Activated naive CD4-positive, alpha-beta T cell treated with anti-CD3 and anti-CD28 coated beads for 36 hours (primary cell): ENCODE measurements around the gene GABRR2. TPM values are rescaled to one million over a fixed set of nuclear protein-coding genes. Genes with fewer than 3 reads are reported as not detected.
A peak's percentile ranks its signal among the peaks of the same experiment; 100 is the strongest.

Source experiments
- CTCF ChIA-PET: fragments of 350-600 bp; sonication (Branson Sonifier 250); formaldehyde crosslinking; loops from one replicate; lab custom pipeline; 2021; ENCODE audit warnings: antibody characterized with exemption; lab: Charles Lee
- DNase-seq: peaks from one replicate; pipeline ENCODE4 v3.0.0-alpha.2; 2020
- H3K27ac Mint-ChIP-seq: one replicate; pipeline ENCODE4 v1.8.0; 2021; ENCODE audit warnings: mild to moderate bottlenecking, mixed read lengths
- H3K27me3 Mint-ChIP-seq: one replicate; pipeline ENCODE4 v1.8.0; 2021; ENCODE audit warnings: low read depth, mixed read lengths
- H3K36me3 Mint-ChIP-seq: one replicate; pipeline ENCODE4 v1.8.0; 2021; ENCODE audit warnings: low read depth, mixed read lengths
- H3K4me1 Mint-ChIP-seq: one replicate; pipeline ENCODE4 v1.8.0; 2021; ENCODE audit warnings: low read depth, mixed read lengths
- H3K4me3 Mint-ChIP-seq: one replicate; pipeline ENCODE4 v1.8.0; 2021; ENCODE audit warnings: mild to moderate bottlenecking, moderate library complexity, mixed read lengths
- H3K9me3 Mint-ChIP-seq: one replicate; pipeline ENCODE4 v1.8.0; 2021; ENCODE audit warnings: mixed read lengths
- intact Hi-C: fragments of 100-400 bp; cut with micrococcal nuclease; formaldehyde crosslinking; loops from one replicate; pipeline ENCODE4 v1.15.1; 2023
- total RNA-seq, 2 experiments: library from RNA; stranded (reverse); gene quantifications; one replicate each; pipeline ENCODE4 v1.2.3, GENCODE V29; 2021

Gene GABRR2
- total RNA-seq: not detected

DNA sequence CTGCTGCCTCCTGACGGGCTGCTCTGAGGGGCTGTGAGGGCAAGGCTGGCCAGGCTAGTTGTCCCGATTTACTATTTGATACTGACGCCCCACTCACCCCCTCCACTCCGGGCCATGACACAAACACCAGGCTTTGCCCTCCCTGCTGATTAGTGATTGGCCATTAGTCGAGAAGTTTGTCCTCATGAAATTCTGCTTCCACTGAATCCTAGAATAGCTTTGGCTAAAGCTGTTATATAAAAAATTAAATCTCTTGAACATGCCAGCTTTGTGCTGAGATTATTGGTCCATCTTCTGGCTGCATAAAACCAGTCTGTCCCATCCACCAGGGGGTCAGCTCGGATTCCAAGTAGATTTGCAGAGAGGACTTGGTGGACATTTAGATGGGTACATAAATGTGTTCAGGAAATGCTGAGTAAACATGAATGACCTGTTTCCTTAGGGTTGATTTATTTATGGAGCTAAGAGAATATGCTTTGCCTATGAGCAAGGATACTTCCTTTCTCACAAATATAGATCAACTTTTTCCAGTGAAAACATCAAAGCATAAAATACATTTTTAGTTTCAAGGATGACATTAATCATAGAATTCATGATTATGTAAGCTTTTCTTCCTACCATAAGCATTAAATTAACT, at the start of gene GABRR2:
TSS of gene GABRR2 (minus strand) at position 51 of the 637 bp plus-strand sequence. CDS start 134 bp downstream, outside the sequence.
- DNase-seq: no peak
- intact Hi-C loops: no loop called here
- Mint-ChIP-seq H3K27ac (no peak within 1 kb of the TSS), H3K27me3 (peaks cover 2% of the 10 kb centered on the region), H3K4me3 (no peak within 1 kb of the TSS), H3K36me3 (no peaks in the 10 kb centered on the region), H3K4me1 (no peaks in the 10 kb centered on the region), H3K9me3 (no peaks in the 10 kb centered on the region)
- CTCF ChIA-PET: interaction anchor here (1.4 kb wide), 1 partner anchor 56 kb away, joined by 3 read pairs; no protein-coding TSS in a partner anchor

GRCh38 chr6:89364586-89364985, 49.5 kb upstream of the GABRR2 start:
- no peak for DNase-seq
- Mint-ChIP-seq H3K36me3 (no peaks in the 10 kb centered on the region), H3K4me3 (no peak overlapping the region), H3K27me3 (no peaks in the 10 kb centered on the region), H3K27ac (no peak overlapping the region), H3K9me3 (no peaks in the 10 kb centered on the region), H3K4me1 (peaks cover 35% of the 10 kb centered on the region)
- CTCF ChIA-PET: interaction anchor here (1.1 to 5.9 kb wide), 4 partner anchors 7 to 245 kb away, joined by 3 to 41 read pairs (median 4); partner anchors contain the start of gene ANKRD6
- intact Hi-C loops: no loop called here

DNA sequence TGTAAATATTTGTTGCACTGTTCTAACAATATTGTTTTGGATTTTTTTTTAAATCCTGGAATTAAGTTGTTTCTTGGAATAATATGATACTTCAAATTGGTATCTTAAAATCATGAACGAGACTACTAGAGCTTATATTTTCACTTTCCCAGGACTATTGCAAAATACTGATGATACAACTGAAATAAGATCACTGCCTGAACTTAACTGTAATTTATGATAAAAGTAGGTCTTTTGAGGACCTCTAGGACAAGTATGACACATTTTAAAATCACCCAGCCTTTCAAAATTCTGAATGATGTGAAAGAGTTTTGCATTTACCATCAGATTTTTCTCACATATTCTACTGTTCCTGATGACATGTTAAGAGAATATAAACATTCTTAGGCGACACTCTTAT, 46.1 kb upstream of the GABRR2 start:
- intact Hi-C loops: loop anchor here (2.0 kb wide), 1 partner anchor 62 kb away; no protein-coding TSS in a partner anchor
- CTCF ChIA-PET: interaction anchor here (1.5 to 5.9 kb wide), 2 partner anchors 9 to 11 kb away, joined by 3 to 41 read pairs; no protein-coding TSS in a partner anchor
- no peak overlapping the region for H3K4me3 Mint-ChIP-seq
- no peaks in the 10 kb centered on the region for H3K9me3 Mint-ChIP-seq
- no peak for DNase-seq
- no peaks in the 10 kb centered on the region for H3K36me3 Mint-ChIP-seq
- no peaks in the 10 kb centered on the region for H3K27me3 Mint-ChIP-seq
- H3K4me1 Mint-ChIP-seq: peaks cover 58% of the 10 kb centered on the region
- no peak overlapping the region for H3K27ac Mint-ChIP-seq

DNA sequence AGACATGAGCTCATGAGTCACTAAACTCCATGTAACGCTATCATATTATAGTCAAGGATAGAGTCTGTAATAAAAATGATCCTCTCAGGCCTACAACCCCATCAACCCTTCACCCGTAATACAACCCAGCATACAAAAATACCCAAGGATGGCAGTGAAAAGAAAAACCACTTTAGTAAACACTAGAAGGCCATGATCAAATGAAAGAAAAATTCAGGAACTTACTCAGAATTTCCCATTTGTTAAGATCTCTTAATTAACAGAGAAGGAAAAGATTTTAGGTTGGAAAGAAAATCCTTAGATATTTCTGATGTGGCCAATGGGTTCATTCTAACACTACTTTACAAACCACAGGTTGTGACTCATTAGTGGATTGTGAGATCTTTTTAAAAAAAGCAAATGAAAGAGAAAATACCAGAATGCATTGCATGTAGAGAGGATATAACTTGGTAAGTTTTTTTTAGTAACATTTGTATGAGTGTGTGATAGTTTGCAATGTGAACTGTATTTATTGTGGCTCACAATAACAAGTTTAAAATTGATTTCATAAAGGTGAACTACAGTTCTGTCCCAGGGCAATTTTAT, 45.4 kb upstream of the GABRR2 start:
- DNase-seq: no peak
- Mint-ChIP-seq H3K4me1 (peaks cover 61% of the 10 kb centered on the region), H3K4me3 (no peak overlapping the region), H3K27ac (peak overlapping the region; percentile 67), H3K27me3 (no peaks in the 10 kb centered on the region), H3K9me3 (no peaks in the 10 kb centered on the region), H3K36me3 (no peaks in the 10 kb centered on the region)
- CTCF ChIA-PET: interaction anchor here (0.7 to 5.9 kb wide), 3 partner anchors 9 to 50 kb away, joined by 3 to 41 read pairs (median 4); no protein-coding TSS in a partner anchor
- intact Hi-C loops: loop anchor here (1.0 to 2.0 kb wide), 2 partner anchors 8 to 62 kb away; partner anchors contain the start of gene UBE2J1

GRCh38 chr6:89359561-89359960, 44.5 kb upstream of the GABRR2 start:
- H3K9me3 Mint-ChIP-seq: no peaks in the 10 kb centered on the region
- CTCF ChIA-PET: interaction anchor here (0.7 to 5.9 kb wide), 4 partner anchors 10 to 51 kb away, joined by 3 to 41 read pairs (median 5); no protein-coding TSS in a partner anchor
- H3K36me3 Mint-ChIP-seq: no peaks in the 10 kb centered on the region
- peaks cover 60% of the 10 kb centered on the region for H3K4me1 Mint-ChIP-seq
- H3K4me3 Mint-ChIP-seq: no peak overlapping the region
- intact Hi-C loops: loop anchor here (10.0 kb wide), 2 partner anchors 815 to 895 kb away; no protein-coding TSS in a partner anchor
- no peak overlapping the region for H3K27ac Mint-ChIP-seq
- DNase-seq: no peak
- no peaks in the 10 kb centered on the region for H3K27me3 Mint-ChIP-seq

DNA sequence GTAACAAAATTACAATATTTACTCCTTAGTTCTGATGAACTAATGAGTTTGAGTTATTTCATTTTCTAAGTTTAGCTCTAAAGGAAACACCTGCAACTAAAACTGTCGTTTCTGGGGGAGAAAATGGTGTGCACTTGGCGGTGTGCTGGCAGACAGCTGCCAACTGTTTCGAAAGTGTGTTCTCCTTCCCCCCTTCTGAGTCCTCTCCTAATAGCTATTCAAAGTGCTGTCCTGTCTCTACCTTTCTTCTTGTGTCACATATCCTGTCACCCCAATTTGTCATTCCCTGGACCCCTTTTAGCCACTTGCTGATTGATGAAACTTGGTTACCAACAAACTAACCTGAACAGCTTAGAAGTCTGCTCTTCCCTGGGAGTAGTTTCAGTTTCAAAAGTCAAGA, 42.3 kb upstream of the GABRR2 start:
- Mint-ChIP-seq H3K27ac (peak overlapping the region; percentile 55), H3K9me3 (no peaks in the 10 kb centered on the region), H3K36me3 (no peaks in the 10 kb centered on the region), H3K4me1 (peaks cover 66% of the 10 kb centered on the region), H3K4me3 (peak overlapping the region; percentile 72), H3K27me3 (no peaks in the 10 kb centered on the region)
- intact Hi-C loops: loop anchor here (2.0 to 10.0 kb wide), 3 partner anchors 471 to 897 kb away; partner anchors contain the start of gene CASP8AP2
- DNase-seq: peak; percentile 24
- CTCF ChIA-PET: interaction anchor here (1.3 to 2.5 kb wide), 3 partner anchors 9 to 375 kb away, joined by 3 to 19 read pairs (median 16); no protein-coding TSS in a partner anchor

GRCh38 chr6:89356642-89357170, 41.6 kb upstream of the GABRR2 start:
- Mint-ChIP-seq H3K27ac (no peak overlapping the region), H3K4me1 (peaks cover 69% of the 10 kb centered on the region)
- CTCF ChIA-PET: interaction anchor here (0.9 to 2.5 kb wide), 6 partner anchors 7 to 374 kb away, joined by 3 to 19 read pairs (median 6); no protein-coding TSS in a partner anchor

DNA sequence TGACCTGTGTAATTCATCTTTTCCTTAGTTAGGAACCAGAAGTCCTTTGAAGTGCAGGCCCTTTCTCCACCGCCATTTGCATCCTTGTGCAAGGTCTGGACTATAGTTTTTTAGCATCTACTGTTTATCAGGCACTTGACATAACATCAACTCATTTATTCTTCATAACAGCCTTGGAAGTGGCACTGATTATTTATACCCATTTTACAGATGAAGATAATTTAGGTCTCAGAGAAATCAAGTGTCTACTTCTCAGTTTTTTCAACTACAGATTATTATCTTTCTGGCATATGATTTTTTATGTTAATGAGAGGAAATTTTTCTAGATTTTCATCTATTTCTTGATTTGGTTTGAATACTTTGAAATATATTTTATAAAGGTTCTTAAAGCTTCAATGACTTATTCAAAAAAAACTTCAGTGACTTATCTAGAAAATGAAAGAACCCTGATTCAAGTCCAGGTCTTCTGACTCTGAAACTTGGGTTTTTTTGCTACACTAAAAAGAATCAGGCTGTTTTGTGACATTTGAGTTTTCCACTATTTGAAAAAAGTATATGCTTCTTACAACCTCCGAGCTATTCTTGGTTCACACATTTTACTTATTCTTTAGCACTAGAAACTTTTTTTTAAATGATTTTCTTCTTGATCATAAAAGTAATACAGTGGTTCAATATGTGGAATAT, 40.6 kb upstream of the GABRR2 start:
- CTCF ChIA-PET: interaction anchor here (0.5 to 2.5 kb wide), 5 partner anchors 9 to 255 kb away, joined by 3 to 19 read pairs (median 5); no protein-coding TSS in a partner anchor
- intact Hi-C loops: loop anchor here (1.0 to 10.0 kb wide), 4 partner anchors 283 to 899 kb away; partner anchors contain the start of genes CASP8AP2 and LYRM2
- Mint-ChIP-seq H3K9me3 (no peaks in the 10 kb centered on the region), H3K27me3 (no peaks in the 10 kb centered on the region), H3K36me3 (no peaks in the 10 kb centered on the region), H3K4me1 (peaks cover 66% of the 10 kb centered on the region), H3K4me3 (no peak overlapping the region), H3K27ac (no peak overlapping the region)
- no peak for DNase-seq

More at GRCh38 chr6:89356642-89357170, 41.6 kb upstream of the GABRR2 start:
- intact Hi-C loops: loop anchor here (2.0 to 10.0 kb wide), 3 partner anchors 472 to 898 kb away; partner anchors contain the start of gene CASP8AP2
- DNase-seq: no peak
- Mint-ChIP-seq H3K36me3 (no peaks in the 10 kb centered on the region), H3K4me3 (peak overlapping the region; percentile 72), H3K27me3 (no peaks in the 10 kb centered on the region), H3K9me3 (no peaks in the 10 kb centered on the region)

GRCh38 chr6:89353702-89354392, 38.7 kb upstream of the GABRR2 start:
- Mint-ChIP-seq H3K27ac (peak overlapping the region; percentile 59), H3K36me3 (peaks cover 2% of the 10 kb centered on the region), H3K4me1 (peaks cover 70% of the 10 kb centered on the region), H3K27me3 (no peaks in the 10 kb centered on the region), H3K4me3 (peak overlapping the region; percentile 69), H3K9me3 (peaks cover 1% of the 10 kb centered on the region)
- CTCF ChIA-PET: interaction anchor here (0.6 to 1.5 kb wide), 3 partner anchors 13 to 19 kb away, joined by 3 to 9 read pairs (median 3); no protein-coding TSS in a partner anchor
- intact Hi-C loops: loop anchor here (2.0 to 10.0 kb wide), 5 partner anchors 209 to 1233 kb away; partner anchors contain the start of gene MAP3K7
- no peak for DNase-seq

GRCh38 chr6:89353118-89353556, 38.0 kb upstream of the GABRR2 start:
- CTCF ChIA-PET: interaction anchor here (0.6 to 3.9 kb wide), 3 partner anchors 18 to 164 kb away, joined by 3 to 19 read pairs (median 3); no protein-coding TSS in a partner anchor
- Mint-ChIP-seq H3K9me3 (peaks cover 1% of the 10 kb centered on the region), H3K27me3 (no peaks in the 10 kb centered on the region), H3K4me3 (peak overlapping the region; percentile 69), H3K36me3 (peaks cover 2% of the 10 kb centered on the region), H3K4me1 (peaks cover 69% of the 10 kb centered on the region), H3K27ac (peak overlapping the region; percentile 59)
- peak; percentile 55 for DNase-seq
- intact Hi-C loops: loop anchor here (2.0 to 10.0 kb wide), 5 partner anchors 208 to 1234 kb away; partner anchors contain the start of gene MAP3K7
